ENCODE results near the gene PCOLCE2.
"Not testable (repeated sequence)": the region's sequence is repeated elsewhere in the genome, so short reads cannot be mapped to it uniquely, and the experiment has no call there.

The PCOLCE2 gene

DNA sequence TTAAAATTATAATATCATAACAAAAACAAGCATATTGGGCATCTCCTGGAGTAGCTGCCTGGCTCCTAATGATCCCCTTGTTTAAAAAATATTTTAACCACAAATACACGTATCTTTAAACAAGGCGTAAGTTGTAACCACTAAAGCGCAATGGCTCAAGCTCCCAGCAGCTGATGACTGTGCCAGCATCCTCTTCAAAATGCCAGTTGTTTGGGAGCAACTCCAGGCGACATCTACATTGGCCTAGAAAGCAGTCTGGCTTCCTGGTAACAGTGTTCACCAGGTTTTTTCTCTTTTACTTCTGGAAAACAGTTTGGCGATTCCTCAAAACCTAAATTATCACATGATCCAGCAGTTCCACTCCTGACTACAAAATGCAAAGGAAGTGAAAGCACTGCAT is 13.8 kb downstream of the PCOLCE2 start:
- TF ChIP-seq, protein P1, sequence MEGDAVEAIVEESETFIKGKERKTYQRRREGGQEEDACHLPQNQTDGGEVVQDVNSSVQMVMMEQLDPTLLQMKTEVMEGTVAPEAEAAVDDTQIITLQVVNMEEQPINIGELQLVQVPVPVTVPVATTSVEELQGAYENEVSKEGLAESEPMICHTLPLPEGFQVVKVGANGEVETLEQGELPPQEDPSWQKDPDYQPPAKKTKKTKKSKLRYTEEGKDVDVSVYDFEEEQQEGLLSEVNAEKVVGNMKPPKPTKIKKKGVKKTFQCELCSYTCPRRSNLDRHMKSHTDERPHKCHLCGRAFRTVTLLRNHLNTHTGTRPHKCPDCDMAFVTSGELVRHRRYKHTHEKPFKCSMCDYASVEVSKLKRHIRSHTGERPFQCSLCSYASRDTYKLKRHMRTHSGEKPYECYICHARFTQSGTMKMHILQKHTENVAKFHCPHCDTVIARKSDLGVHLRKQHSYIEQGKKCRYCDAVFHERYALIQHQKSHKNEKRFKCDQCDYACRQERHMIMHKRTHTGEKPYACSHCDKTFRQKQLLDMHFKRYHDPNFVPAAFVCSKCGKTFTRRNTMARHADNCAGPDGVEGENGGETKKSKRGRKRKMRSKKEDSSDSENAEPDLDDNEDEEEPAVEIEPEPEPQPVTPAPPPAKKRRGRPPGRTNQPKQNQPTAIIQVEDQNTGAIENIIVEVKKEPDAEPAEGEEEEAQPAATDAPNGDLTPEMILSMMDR (IDR thresholded peaks at IDR 0.05; ENCODE audit: control insufficient read depth, insufficient read depth, low read depth, low read length, missing control alignments): no peak
- no peak for DNase-seq (ENCODE audit: low read depth)
- no peak overlapping the region for H3K4me3 ChIP-seq (ENCODE audit: control insufficient read depth, low read depth, low read length)

DNA sequence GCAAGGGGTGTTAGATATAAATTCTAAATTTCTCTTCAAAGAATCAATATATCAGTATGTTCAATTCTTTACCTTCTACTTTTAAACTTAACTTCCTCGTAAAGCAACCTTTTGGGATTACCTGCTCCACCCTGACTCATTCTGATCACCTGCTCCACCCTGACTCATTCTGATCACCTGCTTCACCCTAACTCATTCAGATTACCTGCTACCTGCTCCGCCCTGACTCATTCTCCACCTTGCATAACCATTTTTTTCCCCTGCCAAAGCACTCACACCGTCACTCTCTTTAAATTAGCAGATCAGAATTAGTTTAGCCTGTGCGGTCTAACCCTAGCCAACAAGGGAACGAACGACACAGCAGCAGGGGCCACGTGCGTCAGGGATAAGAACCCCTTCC is 20.5 kb downstream of the PCOLCE2 start:
- H3K4me3 ChIP-seq (ENCODE audit: control insufficient read depth, low read depth, low read length); DNase-seq (ENCODE audit: low read depth): not testable (repeated sequence)

DNA sequence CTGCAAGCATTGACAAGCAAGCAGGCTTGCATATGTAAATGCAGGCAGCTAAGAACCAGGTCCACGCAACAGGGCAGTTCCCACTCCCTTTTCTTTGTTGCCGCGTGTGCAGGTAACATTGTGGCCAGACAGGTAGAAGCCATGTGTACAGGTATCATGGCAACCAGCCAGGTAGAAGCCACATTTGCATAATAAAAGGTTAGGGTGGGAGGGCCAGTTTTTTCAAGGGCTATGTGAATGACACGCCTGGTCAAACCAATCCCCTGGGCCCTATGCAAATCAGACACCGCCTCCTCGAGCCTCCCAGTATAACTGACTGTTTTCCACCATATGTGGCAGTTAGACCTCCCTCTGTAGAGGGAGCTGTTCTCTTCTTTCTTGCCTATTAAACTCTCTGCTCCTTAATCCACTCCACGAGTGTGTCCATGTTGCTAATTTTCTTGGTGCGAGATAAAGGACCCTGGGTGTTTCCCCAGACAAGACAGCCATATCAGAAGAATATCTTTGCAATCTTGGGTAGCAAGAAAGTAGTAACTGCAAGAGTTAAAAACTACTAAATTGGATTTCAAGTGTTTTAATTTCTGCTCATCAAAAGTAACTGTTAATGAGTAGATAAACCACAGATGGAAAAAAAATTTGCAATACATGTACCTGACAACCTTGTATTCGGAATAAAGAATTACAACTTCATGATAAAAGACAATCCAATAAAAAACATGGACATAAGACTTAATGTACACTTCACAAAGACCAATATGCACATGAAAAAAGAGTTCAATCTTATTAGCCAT is 21.8 kb downstream of the PCOLCE2 start:
- DNase-seq (ENCODE audit: low read depth): no peak
- no peak overlapping the region for H3K4me3 ChIP-seq (ENCODE audit: control insufficient read depth, low read depth, low read length)
- TF ChIP-seq, protein P1 (IDR thresholded peaks at IDR 0.05; ENCODE audit: control insufficient read depth, insufficient read depth, low read depth, low read length, missing control alignments): peak; percentile 2

DNA sequence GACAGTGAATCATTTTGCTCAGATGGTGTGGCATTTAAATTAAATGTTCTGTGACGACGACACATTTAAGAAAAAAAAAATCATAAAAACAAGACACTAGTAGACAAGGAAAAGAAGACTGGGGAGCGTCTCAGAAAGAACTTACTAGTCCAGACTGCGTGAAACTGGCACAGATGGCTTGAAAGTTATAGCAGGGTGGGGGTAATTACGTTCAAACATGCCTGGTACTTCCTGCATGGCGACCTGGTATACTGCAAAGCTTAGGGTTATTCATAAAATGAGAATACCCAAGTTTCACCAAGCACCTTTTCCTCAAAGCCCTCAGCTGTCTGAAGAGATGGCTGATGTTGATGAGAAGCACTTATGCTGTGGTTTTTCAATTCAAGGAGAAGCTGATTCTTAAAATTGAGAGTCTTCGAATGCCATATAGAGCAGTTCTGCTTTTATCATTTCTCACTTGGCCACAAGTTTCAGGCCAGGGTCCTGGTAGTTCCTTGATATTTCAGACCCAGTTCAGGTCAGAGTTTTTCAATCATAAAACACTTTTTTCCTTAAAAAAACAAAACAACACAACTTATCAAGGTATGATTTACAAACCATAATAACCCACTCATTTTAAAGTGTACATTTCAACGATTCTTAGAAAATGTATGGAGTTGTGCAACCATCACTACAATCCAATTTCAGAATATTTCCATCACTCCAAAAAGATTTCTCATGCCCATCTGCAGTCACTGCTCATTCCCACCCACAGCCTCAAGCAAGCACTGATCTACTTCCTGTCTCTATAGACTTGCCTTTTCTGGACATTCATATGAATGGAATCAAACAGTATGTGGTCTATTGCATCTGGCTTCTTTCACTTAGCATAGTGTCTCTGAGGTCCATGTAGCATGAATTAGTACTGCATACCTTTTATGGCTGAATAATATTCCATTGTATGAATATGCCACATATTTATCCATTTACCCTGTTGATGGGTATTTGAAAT is 24.7 kb downstream of the PCOLCE2 start:
- TF ChIP-seq, protein P1 (IDR thresholded peaks at IDR 0.05; ENCODE audit: control insufficient read depth, insufficient read depth, low read depth, low read length, missing control alignments): no peak
- H3K4me3 ChIP-seq (ENCODE audit: control insufficient read depth, low read depth, low read length): no peak overlapping the region
- no peak for DNase-seq (ENCODE audit: low read depth)

DNA sequence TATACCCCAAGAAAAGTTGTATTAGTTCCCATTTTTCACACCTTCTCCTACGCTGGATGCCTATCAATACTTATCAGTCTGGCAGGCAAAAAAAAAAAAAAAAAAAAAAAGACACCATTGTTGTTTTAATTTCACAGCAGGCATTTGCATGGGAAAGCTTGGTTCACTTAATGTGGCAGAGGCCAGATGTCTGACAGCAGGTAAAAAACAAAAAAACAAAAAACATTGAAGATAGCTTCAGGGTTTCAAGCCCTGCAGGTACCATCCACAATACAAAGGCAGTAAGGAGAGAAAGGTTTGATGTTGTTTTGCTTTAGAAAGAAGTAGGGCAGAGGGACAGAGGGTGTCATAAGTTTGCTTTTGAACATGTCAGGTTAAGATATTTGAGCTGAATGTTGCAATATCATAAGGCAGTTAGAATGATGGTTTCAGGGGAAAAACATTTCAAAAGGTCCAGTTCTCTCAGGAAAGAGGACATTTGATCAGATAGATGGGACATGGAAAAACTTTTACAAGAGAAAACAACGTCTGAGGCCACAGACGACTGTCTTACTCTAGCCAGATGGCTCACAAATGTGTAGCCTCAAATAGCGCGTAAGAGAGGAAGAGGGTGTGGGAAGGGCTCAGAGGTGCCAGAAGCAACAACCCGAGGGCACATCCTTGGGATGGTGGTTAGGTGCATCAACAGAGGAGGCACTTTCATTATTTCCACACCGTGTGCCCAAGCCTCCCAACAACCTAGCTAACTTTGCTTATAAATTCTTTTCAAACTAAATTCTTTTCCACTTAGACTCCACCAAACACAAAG is 25.7 kb downstream of the PCOLCE2 start:
- peak; percentile 67 for DNase-seq (ENCODE audit: low read depth)

DNA sequence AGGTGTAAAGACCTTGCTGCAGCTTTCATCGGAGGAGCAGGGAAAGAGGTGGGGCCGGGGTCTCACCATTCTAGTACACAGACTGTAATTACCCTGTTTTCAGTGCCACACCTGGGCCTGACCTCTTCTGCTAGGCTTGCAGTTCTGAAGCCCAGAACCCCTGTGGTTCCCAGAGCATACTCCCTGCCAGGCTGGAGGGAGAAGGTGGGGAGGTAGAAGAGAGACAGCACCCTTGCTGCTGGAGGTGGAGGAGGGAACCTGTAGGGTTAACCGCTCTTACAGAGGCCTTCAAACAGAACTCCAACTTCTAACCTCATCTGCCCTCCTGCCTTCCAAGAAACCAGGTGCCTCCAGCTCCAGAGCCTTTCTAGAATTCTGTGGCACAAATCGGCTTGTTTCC is 27.0 kb downstream of the PCOLCE2 start:
- no peak overlapping the region for H3K4me3 ChIP-seq (ENCODE audit: control insufficient read depth, low read depth, low read length)
- TF ChIP-seq, protein P1 (IDR thresholded peaks at IDR 0.05; ENCODE audit: control insufficient read depth, insufficient read depth, low read depth, low read length, missing control alignments): no peak
- no peak for DNase-seq (ENCODE audit: low read depth)

More for the DNA sequence above, 25.7 kb downstream of the PCOLCE2 start:
- TF ChIP-seq, protein P1 (IDR thresholded peaks at IDR 0.05; ENCODE audit: control insufficient read depth, insufficient read depth, low read depth, low read length, missing control alignments): no peak
- peak overlapping the region; percentile 19 for H3K4me3 ChIP-seq (ENCODE audit: control insufficient read depth, low read depth, low read length)

All from AG09309 (cell line).